Body of pancreas (tissue), 4 donors: ENCODE results near the gene ADAMTS17.

ENCODE experiments used
- CTCF ChIP-seq, 7 experiments: fragments of 450-650 bp in 4 of 7; fragments of 200-600 bp in 3 of 7; sonication (generic) in 3 of 7; IDR thresholded peaks; one replicate each; pipeline ENCODE4 v1.5.1; 2016 to 2019; ENCODE audit warnings: antibody characterized with exemption in 7 of 7
- POLR2A ChIP-seq, 3 donors: fragments of 450-650 bp; IDR thresholded peaks; one replicate each; pipeline ENCODE4 v1.6.1; 2016; ENCODE audit warnings: antibody characterized with exemption in 3 of 3, mild to moderate bottlenecking in 2 of 3

DNA sequence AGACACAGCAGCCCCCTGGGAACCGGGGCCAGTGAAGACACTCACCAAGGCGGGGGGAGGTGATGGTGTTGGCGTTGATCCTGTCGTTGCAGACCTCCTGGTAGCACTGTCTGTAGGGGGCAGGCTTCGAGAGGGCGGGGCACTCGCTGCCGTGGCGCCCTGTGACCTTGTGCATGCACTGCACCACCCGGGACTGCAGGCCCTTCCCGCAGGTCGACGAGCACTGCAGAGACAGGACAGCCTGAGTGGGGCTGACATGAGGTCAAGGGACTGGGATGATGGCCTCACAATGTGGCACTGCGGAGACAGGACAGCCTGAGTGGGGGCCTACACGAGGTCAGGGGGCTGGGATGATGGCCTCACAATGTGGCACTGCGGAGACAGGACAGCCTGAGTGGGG, 365.8 kb downstream of the ADAMTS17 start:
- no peak for TF ChIP-seq POLR2A (IDR thresholded peaks at IDR 0.05)
- no peak for TF ChIP-seq CTCF (IDR thresholded peaks at IDR 0.05)
